Inflammatory macrophage (primary cell): ENCODE results near the gene S100A7A.

Source experiments
- DNase-seq, 2 donors: peaks; one replicate each; pipeline ENCODE4 v3.0.0-alpha.2; 2020 to 2022

The S100A7A gene

GRCh38 chr1:153465811-153466636, 49.7 kb downstream of the S100A7A start:
- DNase-seq: peak; percentile 48 to 60

- no peak for DNase-seq
Observed at GRCh38 chr1:153466908-153467307, 50.6 kb downstream of the S100A7A start.

GRCh38 chr1:153470707-153471106, 54.4 kb downstream of the S100A7A start:
- no peak for DNase-seq
